HL-60/S4 treated with retinoic acid at 250 ng/mL for 4 days and 3 days (cell line): ENCODE measurements around the gene SEPTIN3.

Experiments used
- in situ Hi-C: fragments of 300-500 bp; cut with MboI; formaldehyde crosslinking; loops from 2 replicates; pipeline ENCODE4 v1.7.0; 2022; ENCODE audit warnings: low sequenced_read_pairs

SEPTIN3 gene

GRCh38 chr22:41969110-41969646 lies at the start of gene SEPTIN3:
Gene SEPTIN3, plus strand, starts transcription at chr22:41969443. Its CDS starts 2,050 bp downstream, at chr22:41971493.
- in situ Hi-C loops: no loop called here

- in situ Hi-C loops: no loop called here
Measured at GRCh38 chr22:41920271-41920976, 48.8 kb upstream of the SEPTIN3 start.

- in situ Hi-C loops: no loop called here
Measured at GRCh38 chr22:41922328-41922727, 46.9 kb upstream of the SEPTIN3 start.

GRCh38 chr22:41922940-41923594 lies 46.2 kb upstream of the SEPTIN3 start:
- in situ Hi-C loops: no loop called here

GRCh38 chr22:41923595-41924276 lies 45.5 kb upstream of the SEPTIN3 start:
- in situ Hi-C loops: no loop called here

- in situ Hi-C loops: no loop called here
Measured at GRCh38 chr22:41925783-41926460, 43.3 kb upstream of the SEPTIN3 start.

- in situ Hi-C loops: no loop called here
Measured at GRCh38 chr22:41927813-41928212, 41.4 kb upstream of the SEPTIN3 start.

GRCh38 chr22:41928593-41929417 lies 40.4 kb upstream of the SEPTIN3 start:
- in situ Hi-C loops: no loop called here

- in situ Hi-C loops: no loop called here
Measured at GRCh38 chr22:41929418-41929810, 39.8 kb upstream of the SEPTIN3 start.

GRCh38 chr22:41931701-41932269 lies 37.5 kb upstream of the SEPTIN3 start:
- in situ Hi-C loops: no loop called here

GRCh38 chr22:41932353-41932752 lies 36.9 kb upstream of the SEPTIN3 start:
- in situ Hi-C loops: no loop called here

GRCh38 chr22:41933411-41934177 lies 35.6 kb upstream of the SEPTIN3 start:
- in situ Hi-C loops: no loop called here

GRCh38 chr22:41934284-41935014 lies 34.8 kb upstream of the SEPTIN3 start:
- in situ Hi-C loops: no loop called here

GRCh38 chr22:41935015-41935351 lies 34.3 kb upstream of the SEPTIN3 start:
- in situ Hi-C loops: no loop called here

- in situ Hi-C loops: no loop called here
Measured at GRCh38 chr22:41935509-41935908, 33.7 kb upstream of the SEPTIN3 start.

GRCh38 chr22:41936894-41937169 lies 32.4 kb upstream of the SEPTIN3 start:
- in situ Hi-C loops: no loop called here

GRCh38 chr22:41939981-41940831 lies 29.0 kb upstream of the SEPTIN3 start:
- in situ Hi-C loops: loop anchor here (10.0 kb wide), 1 partner anchor 245 kb away; the partner anchor contains the start of gene MEI1
